ENCODE measurements around the gene CNR2. TPM values are rescaled to one million over a fixed set of nuclear protein-coding genes. Genes with fewer than 3 reads are reported as not detected.
"Not testable (repeated sequence)": the region's sequence is repeated elsewhere in the genome, so short reads cannot be mapped to it uniquely, and the experiment has no call there.

The CNR2 gene
- total RNA-seq, 1 experiment from 2014 or later = not detected

DNA sequence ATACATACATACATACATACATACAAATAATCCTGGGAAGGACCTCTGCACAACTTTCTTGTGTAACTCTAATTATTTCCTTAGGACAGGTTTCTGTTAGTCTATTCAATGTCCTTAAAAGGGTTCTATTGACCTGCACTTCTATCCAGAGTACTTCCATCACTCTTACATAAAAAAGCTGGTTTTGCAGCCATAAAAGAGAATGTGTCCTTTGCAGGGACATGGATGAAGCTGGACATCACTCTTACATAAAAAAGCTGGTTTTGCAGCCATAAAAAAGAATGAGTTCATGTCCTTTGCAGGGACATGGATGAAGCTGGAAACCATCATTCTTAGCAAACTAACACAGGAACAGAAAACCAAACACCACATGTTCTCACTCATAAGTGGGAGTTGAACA, 61.8 kb downstream of the CNR2 start:
- H2BK12ac ChIP-seq (ENCODE audit: insufficient read length, low read depth, low read length); H3K4me3 Mint-ChIP-seq; H2BK5ac ChIP-seq (ENCODE audit: insufficient read length, low read length); H3K9me3 ChIP-seq (ENCODE audit: control insufficient read depth, low read depth, low read length); H3K14ac ChIP-seq (ENCODE audit: insufficient read depth, low read length); H2BK20ac ChIP-seq (ENCODE audit: low read depth, low read length, poor library complexity, severe bottlenecking); H3K27me3 Mint-ChIP-seq (ENCODE audit: low read depth); H4K8ac ChIP-seq (replicated peaks; ENCODE audit: insufficient read length, low read depth, low read length); H3K18ac ChIP-seq (ENCODE audit: insufficient read length, low read depth, low read length); H3K4me2 ChIP-seq (ENCODE audit: insufficient read depth, insufficient read length, low read length); H3K23ac ChIP-seq (ENCODE audit: insufficient read length, low read depth, low read length); H2AFZ ChIP-seq (ENCODE audit: low read length); H3K79me2 ChIP-seq (ENCODE audit: insufficient read depth, low read length); H3K23me2 ChIP-seq (ENCODE audit: insufficient read length, low read depth, low read length, poor library complexity, severe bottlenecking); H2BK120ac ChIP-seq (ENCODE audit: low read depth, low read length, poor library complexity, severe bottlenecking); H3T11ph ChIP-seq (ENCODE audit: low read length); H3K27ac Mint-ChIP-seq; H3K9ac ChIP-seq (ENCODE audit: extremely low read depth, insufficient read length, low read length); H3K4me1 ChIP-seq (ENCODE audit: insufficient read depth, low read length); DNase-seq; H3K56ac ChIP-seq (ENCODE audit: insufficient read length, low read depth, low read length); H3K27me3 ChIP-seq (ENCODE audit: insufficient read depth, low read length); H2AK5ac ChIP-seq (ENCODE audit: insufficient read length, low read length); H4K5ac ChIP-seq (ENCODE audit: insufficient read length, low read depth, low read length); H3K4me1 Mint-ChIP-seq; H4K20me1 ChIP-seq (ENCODE audit: control insufficient read depth, insufficient read depth, insufficient read length); H4K91ac ChIP-seq (ENCODE audit: insufficient read length, low read depth, low read length); H3K4ac ChIP-seq (ENCODE audit: low read depth, low read length); H2BK15ac ChIP-seq (ENCODE audit: low read depth, low read length); H3K79me1 ChIP-seq (ENCODE audit: insufficient read depth, low read depth, low read length, poor library complexity, severe bottlenecking); H3K27ac ChIP-seq (ENCODE audit: insufficient read length, low read depth, low read length): not testable (repeated sequence)
- Mint-ChIP-seq H3K9me3 (peaks cover 18 to 25% of the 10 kb centered on the region in 2 experiments), H3K36me3 (ENCODE audit: insufficient read depth in 1 of 3, low read depth in 3 of 3) (peaks cover 24 to 39% (median 26%) of the 10 kb centered on the region in 3 experiments)
